PC-9 (cell line): ENCODE results near the gene RALGPS1.

ENCODE experiments used
- CTCF ChIP-seq: fragments of 200-600 bp; sonication (generic); conservative IDR thresholded peaks from 2 replicates; pipeline ENCODE4 v1.6.1; 2017; ENCODE audit warnings: mixed run types, antibody characterized with exemption, mild to moderate bottlenecking, moderate library complexity
- EZH2 ChIP-seq: fragments of 200-600 bp; sonication (generic); IDR thresholded peaks from 2 replicates; pipeline ENCODE4 v1.8.0; 2017; ENCODE audit warnings: antibody characterized with exemption, low read depth

GRCh38 chr9:127011772-127012171, 97.2 kb downstream of the RALGPS1 start:
- TF ChIP-seq CTCF: no peak
- TF ChIP-seq EZH2: no peak
